ENCODE results near the gene HSPA1A. TPM values are rescaled to one million over a fixed set of nuclear protein-coding genes. Genes with fewer than 3 reads are reported as not detected.
A peak's percentile ranks its signal among the peaks of the same experiment; 100 is the strongest.

The HSPA1A gene
- total and polyA plus RNA-seq, 9 of the 15 experiments (the other 6 are each of a cell fraction or from before 2014, with no cell fraction given): 2.2 to 273 (median 107) TPM

DNA sequence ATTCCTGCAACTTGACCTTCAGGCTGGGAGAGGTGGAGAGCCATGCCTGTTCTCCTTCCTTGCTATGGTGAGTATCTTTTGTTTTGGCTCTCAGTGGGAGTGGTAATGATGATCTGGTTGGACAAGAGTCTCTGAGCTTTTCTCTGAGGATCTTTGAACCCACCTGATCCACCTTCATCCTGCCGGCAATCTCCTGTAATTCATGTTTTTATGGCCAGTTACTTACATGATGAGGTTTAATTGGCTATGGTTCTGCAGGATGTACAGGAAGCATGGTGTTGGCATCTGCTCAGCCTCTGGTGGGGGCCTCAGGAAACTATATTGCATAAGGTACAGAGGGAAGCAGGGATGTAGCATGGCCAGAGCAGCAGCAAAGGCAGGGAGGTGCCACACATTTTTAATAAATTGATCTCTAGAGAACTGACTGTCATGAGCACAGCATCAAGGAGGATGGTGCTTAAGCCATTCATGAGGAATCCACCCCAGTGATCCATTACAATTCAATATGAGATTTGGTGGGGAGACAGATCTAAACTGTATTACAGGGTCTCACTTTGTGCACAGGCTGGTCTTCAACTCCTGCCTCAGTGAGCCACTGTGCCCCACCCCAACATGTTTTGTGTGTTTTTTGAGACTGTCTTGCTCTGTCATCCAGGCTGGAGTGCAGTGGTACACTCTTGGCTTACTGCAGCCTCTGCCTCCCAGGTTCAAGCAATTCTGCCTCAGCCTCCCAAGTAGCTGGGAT lies 22.2 kb downstream of the HSPA1A start (continued):
- TF ChIP-seq AFF1 (IDR thresholded peaks at IDR 0.05; ENCODE audit: low read depth in 1 of 2, partially characterized antibody in 2 of 2): peak in 1 of 2 experiments; percentile 0
- no peak for TF ChIP-seq TRIM28 (IDR thresholded peaks at IDR 0.05)
- TF ChIP-seq PTBP1 (IDR thresholded peaks at IDR 0.05; ENCODE audit: low read depth, low read length): no peak
- TF ChIP-seq WHSC1 (IDR thresholded peaks at IDR 0.05; ENCODE audit: low read length): no peak
- peak; percentile 70; the same call in 1 of the 2 replicates for TF ChIP-seq RBFOX2 (IDR thresholded peaks at IDR 0.05; ENCODE audit: low read depth, low read length)
- TF ChIP-seq, protein P1, sequence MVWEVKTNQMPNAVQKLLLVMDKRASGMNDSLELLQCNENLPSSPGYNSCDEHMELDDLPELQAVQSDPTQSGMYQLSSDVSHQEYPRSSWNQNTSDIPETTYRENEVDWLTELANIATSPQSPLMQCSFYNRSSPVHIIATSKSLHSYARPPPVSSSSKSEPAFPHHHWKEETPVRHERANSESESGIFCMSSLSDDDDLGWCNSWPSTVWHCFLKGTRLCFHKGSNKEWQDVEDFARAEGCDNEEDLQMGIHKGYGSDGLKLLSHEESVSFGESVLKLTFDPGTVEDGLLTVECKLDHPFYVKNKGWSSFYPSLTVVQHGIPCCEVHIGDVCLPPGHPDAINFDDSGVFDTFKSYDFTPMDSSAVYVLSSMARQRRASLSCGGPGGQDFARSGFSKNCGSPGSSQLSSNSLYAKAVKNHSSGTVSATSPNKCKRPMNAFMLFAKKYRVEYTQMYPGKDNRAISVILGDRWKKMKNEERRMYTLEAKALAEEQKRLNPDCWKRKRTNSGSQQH (CRISPR knock-in tag; IDR thresholded peaks at IDR 0.05): no peak
- TF ChIP-seq ZNF347 (CRISPR knock-in tag; IDR thresholded peaks at IDR 0.05; ENCODE audit: low read depth): no peak
- TF ChIP-seq FIP1L1 (IDR thresholded peaks at IDR 0.05; ENCODE audit: low read depth, low read length, poor library complexity, severe bottlenecking): no peak
- TF ChIP-seq TCF3 (CRISPR knock-in tag; IDR thresholded peaks at IDR 0.05): peak; percentile 30; the same call in 1 of the 2 replicates
- no peak for TF ChIP-seq NFIC (IDR thresholded peaks at IDR 0.05)
- TF ChIP-seq PRPF4 (IDR thresholded peaks at IDR 0.05; ENCODE audit: insufficient read depth, low read depth, low read length, poor library complexity, severe bottlenecking): no peak
- TF ChIP-seq POLR3A (IDR thresholded peaks at IDR 0.05; ENCODE audit: borderline replicate concordance, extremely low read depth, insufficient read depth, insufficient read length): no peak
- no peak for TF ChIP-seq ZNF780A (CRISPR knock-in tag; IDR thresholded peaks at IDR 0.05)
- TF ChIP-seq XRCC5 (IDR thresholded peaks at IDR 0.05; ENCODE audit: low read depth, low read length): 0 out of 2 replicates have a peak, but pooled peaks have one; percentile 8
- TF ChIP-seq MAFG (tag; conservative IDR thresholded peaks at IDR 0.05): no peak
- 0 out of 2 replicates have a peak, but pooled peaks have one; percentile 62 for TF ChIP-seq NFXL1 (CRISPR knock-in tag; IDR thresholded peaks at IDR 0.05)
- no peak for TF ChIP-seq SMARCB1 (IDR thresholded peaks at IDR 0.05; ENCODE audit: insufficient read length, low read depth)
- no peak for TF ChIP-seq ZNF133 (CRISPR knock-in tag; IDR thresholded peaks at IDR 0.05)
- TF ChIP-seq, protein P2, sequence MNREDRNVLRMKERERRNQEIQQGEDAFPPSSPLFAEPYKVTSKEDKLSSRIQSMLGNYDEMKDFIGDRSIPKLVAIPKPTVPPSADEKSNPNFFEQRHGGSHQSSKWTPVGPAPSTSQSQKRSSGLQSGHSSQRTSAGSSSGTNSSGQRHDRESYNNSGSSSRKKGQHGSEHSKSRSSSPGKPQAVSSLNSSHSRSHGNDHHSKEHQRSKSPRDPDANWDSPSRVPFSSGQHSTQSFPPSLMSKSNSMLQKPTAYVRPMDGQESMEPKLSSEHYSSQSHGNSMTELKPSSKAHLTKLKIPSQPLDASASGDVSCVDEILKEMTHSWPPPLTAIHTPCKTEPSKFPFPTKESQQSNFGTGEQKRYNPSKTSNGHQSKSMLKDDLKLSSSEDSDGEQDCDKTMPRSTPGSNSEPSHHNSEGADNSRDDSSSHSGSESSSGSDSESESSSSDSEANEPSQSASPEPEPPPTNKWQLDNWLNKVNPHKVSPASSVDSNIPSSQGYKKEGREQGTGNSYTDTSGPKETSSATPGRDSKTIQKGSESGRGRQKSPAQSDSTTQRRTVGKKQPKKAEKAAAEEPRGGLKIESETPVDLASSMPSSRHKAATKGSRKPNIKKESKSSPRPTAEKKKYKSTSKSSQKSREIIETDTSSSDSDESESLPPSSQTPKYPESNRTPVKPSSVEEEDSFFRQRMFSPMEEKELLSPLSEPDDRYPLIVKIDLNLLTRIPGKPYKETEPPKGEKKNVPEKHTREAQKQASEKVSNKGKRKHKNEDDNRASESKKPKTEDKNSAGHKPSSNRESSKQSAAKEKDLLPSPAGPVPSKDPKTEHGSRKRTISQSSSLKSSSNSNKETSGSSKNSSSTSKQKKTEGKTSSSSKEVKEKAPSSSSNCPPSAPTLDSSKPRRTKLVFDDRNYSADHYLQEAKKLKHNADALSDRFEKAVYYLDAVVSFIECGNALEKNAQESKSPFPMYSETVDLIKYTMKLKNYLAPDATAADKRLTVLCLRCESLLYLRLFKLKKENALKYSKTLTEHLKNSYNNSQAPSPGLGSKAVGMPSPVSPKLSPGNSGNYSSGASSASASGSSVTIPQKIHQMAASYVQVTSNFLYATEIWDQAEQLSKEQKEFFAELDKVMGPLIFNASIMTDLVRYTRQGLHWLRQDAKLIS (CRISPR knock-in tag; IDR thresholded peaks at IDR 0.05): 0 out of 2 replicates have a peak, but pooled peaks have one; percentile 49
